Measurements from ENCODE around the gene EXTL2. TPM values are rescaled to one million over a fixed set of nuclear protein-coding genes. Genes with fewer than 3 reads are reported as not detected.

EXTL2 gene
- total and polyA plus RNA-seq, 9 of the 15 experiments (the other 6 are each of a cell fraction or from before 2014, with no cell fraction given), result 8.5 to 40.7 (median 26.0) TPM

- no peak for TF ChIP-seq PURB (CRISPR knock-in tag; IDR thresholded peaks at IDR 0.05; ENCODE audit: low read depth)
- TF ChIP-seq, protein P1, sequence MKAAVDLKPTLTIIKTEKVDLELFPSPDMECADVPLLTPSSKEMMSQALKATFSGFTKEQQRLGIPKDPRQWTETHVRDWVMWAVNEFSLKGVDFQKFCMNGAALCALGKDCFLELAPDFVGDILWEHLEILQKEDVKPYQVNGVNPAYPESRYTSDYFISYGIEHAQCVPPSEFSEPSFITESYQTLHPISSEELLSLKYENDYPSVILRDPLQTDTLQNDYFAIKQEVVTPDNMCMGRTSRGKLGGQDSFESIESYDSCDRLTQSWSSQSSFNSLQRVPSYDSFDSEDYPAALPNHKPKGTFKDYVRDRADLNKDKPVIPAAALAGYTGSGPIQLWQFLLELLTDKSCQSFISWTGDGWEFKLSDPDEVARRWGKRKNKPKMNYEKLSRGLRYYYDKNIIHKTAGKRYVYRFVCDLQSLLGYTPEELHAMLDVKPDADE (conservative IDR thresholded peaks at IDR 0.05; ENCODE audit: control insufficient read depth, low read depth, low read length), result 0 out of 2 replicates have a peak, but pooled peaks have one; percentile 44
- TF ChIP-seq GATAD2A (IDR thresholded peaks at IDR 0.05), result no peak
- TF ChIP-seq GABPA (tag; conservative IDR thresholded peaks at IDR 0.05; ENCODE audit: low read depth), result peak; percentile 91
- no peak for TF ChIP-seq TEAD1 (CRISPR knock-in tag; IDR thresholded peaks at IDR 0.05)
- no peak for TF ChIP-seq ZBTB8A (IDR thresholded peaks at IDR 0.05; ENCODE audit: partially characterized antibody)
- no peak for TF ChIP-seq HLTF (IDR thresholded peaks at IDR 0.05)
- 0 out of 2 replicates have a peak, but pooled peaks have one; percentile 36 for TF ChIP-seq MEF2D (tag; conservative IDR thresholded peaks at IDR 0.05; ENCODE audit: low read depth)
- TF ChIP-seq CHCHD3 (CRISPR knock-in tag; IDR thresholded peaks at IDR 0.05), result no peak
- TF ChIP-seq, protein P2, sequence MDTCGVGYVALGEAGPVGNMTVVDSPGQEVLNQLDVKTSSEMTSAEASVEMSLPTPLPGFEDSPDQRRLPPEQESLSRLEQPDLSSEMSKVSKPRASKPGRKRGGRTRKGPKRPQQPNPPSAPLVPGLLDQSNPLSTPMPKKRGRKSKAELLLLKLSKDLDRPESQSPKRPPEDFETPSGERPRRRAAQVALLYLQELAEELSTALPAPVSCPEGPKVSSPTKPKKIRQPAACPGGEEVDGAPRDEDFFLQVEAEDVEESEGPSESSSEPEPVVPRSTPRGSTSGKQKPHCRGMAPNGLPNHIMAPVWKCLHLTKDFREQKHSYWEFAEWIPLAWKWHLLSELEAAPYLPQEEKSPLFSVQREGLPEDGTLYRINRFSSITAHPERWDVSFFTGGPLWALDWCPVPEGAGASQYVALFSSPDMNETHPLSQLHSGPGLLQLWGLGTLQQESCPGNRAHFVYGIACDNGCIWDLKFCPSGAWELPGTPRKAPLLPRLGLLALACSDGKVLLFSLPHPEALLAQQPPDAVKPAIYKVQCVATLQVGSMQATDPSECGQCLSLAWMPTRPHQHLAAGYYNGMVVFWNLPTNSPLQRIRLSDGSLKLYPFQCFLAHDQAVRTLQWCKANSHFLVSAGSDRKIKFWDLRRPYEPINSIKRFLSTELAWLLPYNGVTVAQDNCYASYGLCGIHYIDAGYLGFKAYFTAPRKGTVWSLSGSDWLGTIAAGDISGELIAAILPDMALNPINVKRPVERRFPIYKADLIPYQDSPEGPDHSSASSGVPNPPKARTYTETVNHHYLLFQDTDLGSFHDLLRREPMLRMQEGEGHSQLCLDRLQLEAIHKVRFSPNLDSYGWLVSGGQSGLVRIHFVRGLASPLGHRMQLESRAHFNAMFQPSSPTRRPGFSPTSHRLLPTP (IDR thresholded peaks at IDR 0.05; ENCODE audit: borderline replicate concordance, extremely low read depth, insufficient read length), result no peak
- TF ChIP-seq KLF1 (tag; IDR thresholded peaks at IDR 0.05), result peak; percentile 78
- TF ChIP-seq PHB (CRISPR knock-in tag; IDR thresholded peaks at IDR 0.05), result no peak
- TF ChIP-seq ZNF561 (CRISPR knock-in tag; conservative IDR thresholded peaks at IDR 0.05), result no peak
- peak; percentile 32; the same call in 1 of the 2 replicates for TF ChIP-seq HDAC2 (IDR thresholded peaks at IDR 0.05)
- no peak for TF ChIP-seq ZNF780A (CRISPR knock-in tag; IDR thresholded peaks at IDR 0.05)
- TF ChIP-seq ZNF263 (CRISPR knock-in tag; IDR thresholded peaks at IDR 0.05; ENCODE audit: borderline replicate concordance), result no peak
- TF ChIP-seq ZNF408 (CRISPR knock-in tag; IDR thresholded peaks at IDR 0.05; ENCODE audit: low read depth), result no peak
- TF ChIP-seq ZNF140 (CRISPR knock-in tag; IDR thresholded peaks at IDR 0.05), result no peak
These were observed at the start of gene EXTL2 (continued) for GRCh38 chr1:100894603-100895539.
